OCI-LY1 (cell line): ENCODE measurements around the gene ZNF557.

Experiments
- H2AFZ ChIP-seq: fragments of 200-600 bp; sonication (generic), shearing (Covaris generic); 2 replicates; pipeline ENCODE4 v1.6.0; 2014; ENCODE audit warnings: antibody characterized with exemption, mild to moderate bottlenecking, low read length
- H3F3A ChIP-seq: fragments of 200-600 bp; sonication (generic), shearing (Covaris generic); 2 replicates; pipeline ENCODE4 v1.6.0; 2014; ENCODE audit warnings: mild to moderate bottlenecking, antibody characterized with exemption, low read length, moderate library complexity; ENCODE audit not compliant: insufficient read depth
- H3K27ac ChIP-seq: fragments of 200-600 bp; sonication (generic); 2 replicates; pipeline ENCODE4 v1.5.1; 2014; ENCODE audit warnings: low read length, mixed run types, mild to moderate bottlenecking, low read depth; ENCODE audit not compliant: poor library complexity, severe bottlenecking
- H3K27me3 ChIP-seq: fragments of 200-600 bp; sonication (generic); 2 replicates; pipeline ENCODE4 v1.6.0; 2014; ENCODE audit warnings: antibody characterized with exemption, mild to moderate bottlenecking, low read length, moderate library complexity; ENCODE audit not compliant: insufficient read depth
- H3K36me3 ChIP-seq: fragments of 200-600 bp; sonication (generic); 2 replicates; pipeline ENCODE4 v1.6.1; 2014; ENCODE audit warnings: mild to moderate bottlenecking, antibody characterized with exemption, low read length, moderate library complexity, mixed read lengths; ENCODE audit not compliant: insufficient read depth
- H3K4me1 ChIP-seq: fragments of 200-600 bp; sonication (generic); 2 replicates; pipeline ENCODE4 v1.5.1; 2014; ENCODE audit warnings: mild to moderate bottlenecking, low read length, moderate library complexity; ENCODE audit not compliant: insufficient read depth, severe bottlenecking
- H3K4me2 ChIP-seq: fragments of 200-600 bp; sonication (generic), shearing (Covaris generic); 2 replicates; pipeline ENCODE4 v1.6.1; 2014; ENCODE audit warnings: low read length
- H3K4me3 ChIP-seq: fragments of 200-600 bp; sonication (generic); 2 replicates; pipeline ENCODE4 v1.5.1; 2014; ENCODE audit warnings: low read length, low read depth, mild to moderate bottlenecking, mixed read lengths; ENCODE audit not compliant: poor library complexity, severe bottlenecking
- H3K79me2 ChIP-seq: fragments of 200-600 bp; shearing (Covaris generic); 2 replicates; pipeline ENCODE4 v1.6.1; 2016; ENCODE audit warnings: mixed run types, low read length, mixed read lengths; ENCODE audit not compliant: insufficient read depth
- H3K9ac ChIP-seq: fragments of 200-600 bp; sonication (generic), shearing (Covaris generic); 2 replicates; pipeline ENCODE4 v1.6.1; 2014; ENCODE audit warnings: mild to moderate bottlenecking, low read length, mixed read lengths
- H3K9me2 ChIP-seq: fragments of 200-600 bp; sonication (generic), shearing (Covaris generic); 2 replicates; pipeline ENCODE4 v1.6.1; 2014; ENCODE audit warnings: low read depth, mild to moderate bottlenecking, low read length, mixed read lengths
- H3K9me3 ChIP-seq: fragments of 200-600 bp; shearing (Covaris generic); 2 replicates; pipeline ENCODE4 v1.6.1; 2014; ENCODE audit warnings: low read length, mixed read lengths
- H4K20me1 ChIP-seq: fragments of 200-600 bp; sonication (generic), shearing (Covaris generic); 2 replicates; pipeline ENCODE4 v1.6.0; 2016; ENCODE audit warnings: mild to moderate bottlenecking, low read length; ENCODE audit not compliant: insufficient read depth
- CTCF ChIP-seq: fragments of 200-600 bp; sonication (generic), shearing (Covaris generic); IDR thresholded peaks from 2 replicates; pipeline ENCODE4 v1.5.1; 2017; ENCODE audit warnings: mild to moderate bottlenecking, antibody characterized with exemption, low read length, moderate library complexity, mixed read lengths
- EZH2 ChIP-seq: fragments of 200-600 bp; sonication (generic), shearing (Covaris generic); IDR thresholded peaks from 2 replicates; pipeline ENCODE4 v1.8.0; 2017; ENCODE audit warnings: borderline replicate concordance, mixed run types, mild to moderate bottlenecking, antibody characterized with exemption, low read length, moderate library complexity, mixed read lengths

Gene ZNF557

GRCh38 chr19:7101498-7102253 lies 32.2 kb downstream of the ZNF557 start:
- Histone ChIP-seq H4K20me1 (no peaks in the 10 kb centered on the region), H3K4me3 (no peak overlapping the region), H3K27ac (no peak overlapping the region), H3K79me2 (no peaks in the 10 kb centered on the region), H3K9me3 (no peaks in the 10 kb centered on the region), H3K4me2 (no peak overlapping the region), H2AFZ (no peak overlapping the region), H3K27me3 (no peaks in the 10 kb centered on the region), H3K36me3 (no peaks in the 10 kb centered on the region), H3K9me2 (no peaks in the 10 kb centered on the region), H3K9ac (no peak overlapping the region), H3K4me1 (peaks cover 32% of the 10 kb centered on the region), H3F3A (no peaks in the 10 kb centered on the region)
- TF ChIP-seq EZH2 (no peak), CTCF (no peak)

- Histone ChIP-seq H3K4me1 (peaks cover 18% of the 10 kb centered on the region), H2AFZ (no peak overlapping the region)
Observed at GRCh38 chr19:7104747-7105447, 35.4 kb downstream of the ZNF557 start.

More at GRCh38 chr19:7104747-7105447, 35.4 kb downstream of the ZNF557 start:
- Histone ChIP-seq H3K27me3 (no peaks in the 10 kb centered on the region), H3K9me2 (no peaks in the 10 kb centered on the region), H3K4me3 (no peak overlapping the region), H3K79me2 (no peaks in the 10 kb centered on the region), H3K4me2 (no peak overlapping the region), H3K9me3 (no peaks in the 10 kb centered on the region), H3K27ac (no peak overlapping the region), H3K9ac (no peak overlapping the region), H3K36me3 (no peaks in the 10 kb centered on the region; the same call in 1 of the 2 replicates), H4K20me1 (no peaks in the 10 kb centered on the region), H3F3A (no peaks in the 10 kb centered on the region)
- no peak for TF ChIP-seq EZH2
- no peak for TF ChIP-seq CTCF
